Skin of body (tissue), 2 donors: Measurements from ENCODE around the gene SULT1B1. TPM values are rescaled to one million over a fixed set of nuclear protein-coding genes. Genes with fewer than 3 reads are reported as not detected.
A peak's percentile ranks its signal among the peaks of the same experiment; 100 is the strongest.

ENCODE experiments used
- DNase-seq: peaks from one replicate; lab custom pipeline; 2025; lab: John Stamatoyannopoulos, UW
- total RNA-seq: library from RNA; depleted of rRNA; stranded (reverse); fragments of >200 nt; gene quantifications from one replicate; pipeline ENCODE4 v1.2.3, GENCODE V29; 2014

The SULT1B1 gene
- total RNA-seq, 1 donor from 2014 or later, result 1.8 TPM

GRCh38 chr4:69750346-69750745, 10.1 kb downstream of the SULT1B1 start:
- no peak for DNase-seq

- DNase-seq, result no peak
These were observed 10.6 kb downstream of the SULT1B1 start for GRCh38 chr4:69749771-69750170.

GRCh38 chr4:69748173-69748572, 12.2 kb downstream of the SULT1B1 start:
- DNase-seq, result no peak

GRCh38 chr4:69744157-69744478, 16.3 kb downstream of the SULT1B1 start:
- no peak for DNase-seq

- no peak for DNase-seq
These were observed 16.8 kb downstream of the SULT1B1 start for GRCh38 chr4:69743476-69744156.

GRCh38 chr4:69742596-69742995, 17.8 kb downstream of the SULT1B1 start:
- DNase-seq, result no peak

- no peak for DNase-seq
These were observed 21.5 kb downstream of the SULT1B1 start for GRCh38 chr4:69738872-69739271.

GRCh38 chr4:69735119-69735518, 25.3 kb downstream of the SULT1B1 start:
- DNase-seq, result no peak

GRCh38 chr4:69731847-69732246, 28.6 kb downstream of the SULT1B1 start:
- DNase-seq, result peak; percentile 94

GRCh38 chr4:69731241-69731640, 29.2 kb downstream of the SULT1B1 start:
- peak; percentile 94 for DNase-seq

- no peak for DNase-seq
These were observed 30.4 kb downstream of the SULT1B1 start for GRCh38 chr4:69730002-69730401.

GRCh38 chr4:69727926-69728325, 32.5 kb downstream of the SULT1B1 start:
- DNase-seq, result peak; percentile 90

GRCh38 chr4:69727426-69727825, 33.0 kb downstream of the SULT1B1 start:
- DNase-seq, result peak; percentile 72

GRCh38 chr4:69726971-69727370, 33.4 kb downstream of the SULT1B1 start:
- peak; percentile 9 for DNase-seq

GRCh38 chr4:69718396-69719271, 41.8 kb downstream of the SULT1B1 start:
- no peak for DNase-seq

- no peak for DNase-seq
These were observed 42.6 kb downstream of the SULT1B1 start for GRCh38 chr4:69717778-69718177.

GRCh38 chr4:69716654-69717053, 43.8 kb downstream of the SULT1B1 start:
- DNase-seq, result no peak

- DNase-seq, result no peak
These were observed 46.3 kb downstream of the SULT1B1 start for GRCh38 chr4:69714086-69714485.

- peak; percentile 8 for DNase-seq
These were observed 46.8 kb downstream of the SULT1B1 start for GRCh38 chr4:69713593-69713992.

GRCh38 chr4:69710580-69710979, 49.8 kb downstream of the SULT1B1 start:
- no peak for DNase-seq

- peak; percentile 93 for DNase-seq
These were observed 52.2 kb downstream of the SULT1B1 start for GRCh38 chr4:69708211-69708610.

- peak; percentile 88 for DNase-seq
These were observed 52.6 kb downstream of the SULT1B1 start for GRCh38 chr4:69707807-69708206.

GRCh38 chr4:69702201-69702600, 58.2 kb downstream of the SULT1B1 start:
- no peak for DNase-seq
